GM12891 (cell line): ENCODE measurements around the gene CPA5.

Experiments
- DNase-seq: peaks from one replicate; pipeline ENCODE4 v3.0.0; 2011; ENCODE audit warnings: low spot score; ENCODE audit not compliant: insufficient read length
- FAIRE-seq: peaks from 2 replicates; lab custom pipeline; 2011; peaks lifted over from hg19 to GRCh38; lab: Jason Lieb, UNC
- PAX5 ChIP-seq: IDR thresholded peaks from 2 replicates; pipeline ENCODE4 v1.6.1; 2011; ENCODE audit warnings: low read length, moderate library complexity, mild to moderate bottlenecking; ENCODE audit not compliant: insufficient read depth, severe bottlenecking
- POLR2A ChIP-seq: IDR thresholded peaks from 2 replicates; pipeline ENCODE4 v1.6.1; 2011; ENCODE audit warnings: low read depth, low read length, control low read depth
- POLR2AphosphoS5 ChIP-seq: IDR thresholded peaks from 2 replicates; pipeline ENCODE4 v1.6.1; 2011; ENCODE audit warnings: low read depth, low read length, control low read depth
- POU2F2 ChIP-seq: IDR thresholded peaks from 2 replicates; pipeline ENCODE4 v1.6.1; 2011; ENCODE audit warnings: low read depth, mild to moderate bottlenecking, control low read depth, low read length, moderate library complexity
- SPI1 ChIP-seq: IDR thresholded peaks from 2 replicates; pipeline ENCODE4 v1.6.1; 2011; ENCODE audit warnings: low read depth, low read length, control low read depth
- TAF1 ChIP-seq: IDR thresholded peaks from 2 replicates; pipeline ENCODE4 v1.6.1; 2011; ENCODE audit warnings: low read depth, low read length, control low read depth

Gene CPA5

GRCh38 chr7:130384841-130385599 lies 40.4 kb downstream of the CPA5 start:
- FAIRE-seq: no peak
- DNase-seq: no peak
- TF ChIP-seq SPI1 (no peak), PAX5 (no peak), POLR2A (no peak), TAF1 (no peak), POU2F2 (no peak), POLR2AphosphoS5 (no peak)

DNA sequence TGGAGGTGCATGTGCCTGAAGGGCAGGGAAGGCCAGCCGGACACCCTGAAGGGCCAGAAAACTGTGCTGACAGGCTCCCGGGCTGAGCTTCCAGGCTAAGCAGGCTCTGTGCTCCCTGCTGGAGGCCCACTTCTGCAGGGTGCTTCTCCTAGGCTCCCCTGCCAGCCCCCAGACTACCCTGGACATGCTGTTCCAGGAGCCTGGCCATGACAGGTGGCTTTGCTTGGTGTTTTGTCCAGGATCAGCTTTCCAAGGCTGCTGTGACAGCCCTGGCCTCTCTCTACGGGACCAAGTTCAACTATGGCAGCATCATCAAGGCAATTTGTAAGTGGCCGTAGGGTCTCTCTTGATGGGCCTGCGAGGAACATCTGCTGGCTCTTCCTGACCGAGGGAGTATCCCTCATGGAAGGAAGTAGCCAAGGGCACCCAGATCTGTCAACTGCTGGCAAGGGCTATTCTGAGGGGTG lies 41.0 kb downstream of the CPA5 start:
- DNase-seq (no peak), FAIRE-seq (no peak)
- no peak for TF ChIP-seq SPI1

DNA sequence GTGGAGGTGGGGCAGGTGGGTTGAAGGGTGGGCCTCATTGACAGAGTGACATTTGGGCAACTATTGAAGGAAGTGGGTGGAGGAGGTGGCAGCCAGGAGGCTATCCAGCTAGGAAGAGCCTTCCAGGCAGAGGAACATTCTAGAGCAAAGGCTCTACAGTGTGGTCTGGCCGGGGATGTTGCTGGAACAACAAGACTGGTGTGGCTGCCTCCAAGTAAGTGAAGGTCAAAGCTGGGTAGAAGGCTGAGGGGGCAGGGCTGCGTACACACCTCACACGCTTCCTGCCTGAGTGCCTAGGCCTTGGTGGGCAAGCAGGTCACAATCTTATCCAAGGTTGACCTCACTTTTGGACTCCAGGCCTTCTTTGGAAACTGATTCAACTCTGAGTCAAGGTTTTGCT lies 42.3 kb downstream of the CPA5 start:
- TF ChIP-seq POLR2AphosphoS5 (no peak), PAX5 (no peak), POLR2A (no peak), SPI1 (no peak), TAF1 (no peak), POU2F2 (no peak)
- FAIRE-seq (no peak), DNase-seq (no peak)

GRCh38 chr7:130387306-130387627 lies 42.7 kb downstream of the CPA5 start:
- FAIRE-seq (no peak), DNase-seq (no peak)
- TF ChIP-seq SPI1: no peak
- TF ChIP-seq PAX5: no peak
- TF ChIP-seq POLR2A: no peak
- TF ChIP-seq POLR2AphosphoS5: no peak
- TF ChIP-seq TAF1: no peak

DNA sequence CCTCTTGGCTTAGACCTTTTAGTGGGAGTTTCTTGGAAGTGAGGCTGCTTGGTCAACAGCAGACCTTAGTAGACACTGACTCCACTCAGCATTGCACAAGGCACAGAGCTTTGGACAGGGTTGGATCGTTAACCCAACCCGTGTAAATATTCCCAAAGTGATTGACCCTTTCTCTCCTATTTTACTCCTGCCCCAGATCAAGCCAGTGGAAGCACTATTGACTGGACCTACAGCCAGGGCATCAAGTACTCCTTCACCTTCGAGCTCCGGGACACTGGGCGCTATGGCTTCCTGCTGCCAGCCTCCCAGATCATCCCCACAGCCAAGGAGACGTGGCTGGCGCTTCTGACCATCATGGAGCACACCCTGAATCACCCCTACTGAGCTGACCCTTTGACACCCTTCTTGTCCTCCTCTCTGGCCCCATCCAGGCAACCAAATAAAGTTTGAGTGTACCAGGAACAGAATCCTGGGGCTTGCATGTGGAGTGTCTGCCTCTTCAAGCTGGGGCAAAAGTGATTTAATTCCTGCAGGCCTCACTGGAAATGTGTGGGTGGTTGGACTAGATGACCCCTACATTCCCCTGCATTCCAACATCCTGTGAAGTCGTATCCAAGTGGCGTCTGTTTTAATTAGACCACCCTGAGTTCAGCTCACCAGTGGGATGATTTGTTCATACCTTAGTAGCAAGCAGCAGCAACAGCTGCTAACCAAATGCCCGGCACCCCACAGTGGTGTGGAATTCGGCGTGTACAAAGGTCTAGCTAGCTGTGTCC lies 43.2 kb downstream of the CPA5 start:
- DNase-seq (no peak), FAIRE-seq (no peak)
- TF ChIP-seq TAF1: no peak
- no peak for TF ChIP-seq POU2F2
- no peak for TF ChIP-seq SPI1
- TF ChIP-seq POLR2AphosphoS5: no peak
- TF ChIP-seq PAX5: no peak
- no peak for TF ChIP-seq POLR2A

DNA sequence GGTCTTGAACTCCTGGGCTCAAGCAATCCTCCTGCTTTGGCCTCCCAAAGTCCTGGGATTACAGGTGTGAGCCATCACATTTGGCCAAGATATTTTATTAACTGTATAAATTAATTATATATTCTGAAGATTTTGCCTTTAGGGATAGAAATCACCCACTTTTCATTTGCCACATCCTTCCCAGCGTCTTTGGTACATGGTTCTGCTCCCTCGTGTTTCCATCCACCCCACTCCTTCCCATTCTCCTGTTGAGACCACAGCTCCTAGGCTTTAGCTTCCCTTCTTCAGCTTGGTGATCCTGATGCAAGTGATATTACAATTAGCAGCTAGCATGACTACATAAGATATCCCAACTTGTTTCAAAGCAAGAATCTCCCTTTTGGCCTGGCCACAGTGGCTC lies 44.1 kb downstream of the CPA5 start:
- FAIRE-seq: no peak
- TF ChIP-seq TAF1: no peak
- no peak for DNase-seq

GRCh38 chr7:130390486-130390885 lies 45.9 kb downstream of the CPA5 start:
- DNase-seq (no peak), FAIRE-seq (no peak)
- no peak for TF ChIP-seq SPI1
- TF ChIP-seq PAX5: no peak
- TF ChIP-seq POLR2A: no peak
- TF ChIP-seq POLR2AphosphoS5: no peak
- no peak for TF ChIP-seq POU2F2
- no peak for TF ChIP-seq TAF1

DNA sequence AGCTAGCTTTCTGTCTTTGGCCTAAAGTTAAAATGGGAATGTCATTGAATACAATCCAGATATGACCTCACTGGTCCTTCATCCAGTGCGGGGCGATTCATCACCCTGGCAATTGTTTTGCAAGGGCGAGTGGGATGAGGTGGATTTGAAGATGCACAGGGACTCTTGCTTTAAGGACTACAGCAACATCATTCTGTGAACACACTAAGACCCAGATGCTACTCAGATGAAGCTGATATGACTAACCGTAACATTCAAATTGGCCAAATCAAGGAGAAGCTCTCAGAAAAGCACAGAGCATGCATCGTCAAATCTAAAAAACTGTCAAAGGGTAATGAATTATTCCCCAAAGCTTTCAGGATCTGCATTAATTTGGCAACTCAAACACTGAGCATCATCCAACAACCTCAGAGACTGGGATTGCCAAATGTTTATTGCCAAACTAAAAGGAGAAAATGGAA lies 48.5 kb downstream of the CPA5 start:
- DNase-seq (no peak), FAIRE-seq (no peak)
- TF ChIP-seq PAX5: no peak
- TF ChIP-seq POU2F2: no peak
- TF ChIP-seq POLR2A: no peak
- TF ChIP-seq POLR2AphosphoS5: no peak
- TF ChIP-seq SPI1: no peak
- no peak for TF ChIP-seq TAF1

DNA sequence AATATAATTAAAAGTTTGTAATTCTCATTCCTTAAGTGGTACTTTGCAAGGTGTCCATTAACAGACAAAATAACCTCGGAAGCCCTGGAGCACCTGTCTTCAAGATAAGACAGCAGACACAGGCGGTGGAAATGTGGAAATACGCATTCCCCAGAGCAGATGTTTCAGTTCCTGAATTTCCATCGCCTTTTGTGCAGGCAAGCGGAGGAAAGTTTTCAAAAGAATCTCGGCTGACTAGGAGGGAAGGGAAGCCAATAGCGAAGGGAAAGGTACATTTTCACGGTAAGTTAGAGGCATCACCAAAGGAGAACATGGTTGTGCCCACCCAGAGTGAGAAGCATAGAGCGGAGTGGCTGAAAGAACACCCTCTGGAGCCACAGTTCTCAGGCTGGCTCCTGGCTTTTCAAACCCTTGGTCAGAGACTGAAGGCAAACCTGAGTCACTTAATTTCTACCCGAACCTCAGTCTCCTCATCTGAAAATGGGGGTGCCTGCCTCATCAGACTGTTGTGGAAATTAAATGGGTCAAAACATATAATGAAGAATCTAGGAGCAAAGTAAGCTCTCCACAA lies 49.3 kb downstream of the CPA5 start:
- TF ChIP-seq TAF1 (no peak), SPI1 (peak; percentile 80)
- peak; percentile 71 for FAIRE-seq

GRCh38 chr7:130394421-130395195 lies 50.0 kb downstream of the CPA5 start:
- FAIRE-seq: peak; percentile 65
- no peak for DNase-seq
- no peak for TF ChIP-seq POLR2AphosphoS5
- TF ChIP-seq SPI1: no peak
- TF ChIP-seq POU2F2: no peak
- TF ChIP-seq PAX5: no peak
- no peak for TF ChIP-seq POLR2A
- no peak for TF ChIP-seq TAF1

More for the DNA sequence above, 49.3 kb downstream of the CPA5 start:
- no peak for DNase-seq
